ENCODE data around the gene ZNF213. TPM values are rescaled to one million over a fixed set of nuclear protein-coding genes. Genes with fewer than 3 reads are reported as not detected.

ZNF213 gene
- total RNA-seq, 1 donor, result 8.0 TPM

DNA sequence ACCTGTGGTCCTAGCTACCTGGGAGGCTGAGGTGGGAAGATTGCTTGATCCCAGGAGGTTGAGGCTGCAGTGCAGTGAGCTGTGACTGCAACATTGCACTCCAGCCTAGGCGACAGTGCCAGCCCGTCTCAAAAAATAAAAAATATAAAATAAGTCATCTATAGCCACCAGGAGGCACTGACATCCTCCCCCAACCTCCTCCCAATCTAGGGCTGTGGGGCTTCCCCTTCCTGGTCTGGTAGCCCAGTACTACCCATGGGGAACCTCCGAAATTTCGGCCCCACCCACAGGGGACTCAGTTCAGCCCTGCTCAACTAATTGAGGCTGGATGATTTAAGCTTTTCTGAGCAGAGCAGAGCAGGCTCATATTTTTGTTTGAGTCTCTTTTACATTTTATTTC lies 39.0 kb upstream of the ZNF213 start:
- Histone ChIP-seq H3K36me3 (ENCODE audit: insufficient read depth, low read length) (no peaks in the 10 kb centered on the region), H3K4me3 (ENCODE audit: insufficient read depth, low read length) (no peak overlapping the region), H3K9me3 (ENCODE audit: low read depth, low read length) (no peaks in the 10 kb centered on the region), H3K4me1 (ENCODE audit: insufficient read depth, low read length) (peaks cover 6% of the 10 kb centered on the region), H2AFZ (ENCODE audit: low read length) (no peak overlapping the region), H3K79me2 (ENCODE audit: insufficient read depth, low read length) (no peaks in the 10 kb centered on the region), H3K27me3 (ENCODE audit: insufficient read depth, low read length) (peaks cover 13% of the 10 kb centered on the region), H3K27ac (ENCODE audit: low read depth, low read length) (no peak overlapping the region), H3K4me2 (ENCODE audit: insufficient read depth, low read length) (no peak overlapping the region), H4K20me1 (ENCODE audit: insufficient read depth, low read length) (no peaks in the 10 kb centered on the region)
- TF ChIP-seq CTCF (IDR thresholded peaks at IDR 0.05; ENCODE audit: extremely low read depth, low read depth, low read length), result peak; percentile 32
- peak; percentile 93 for DNase-seq (ENCODE audit: insufficient read length, low spot score, missing footprints)

DNA sequence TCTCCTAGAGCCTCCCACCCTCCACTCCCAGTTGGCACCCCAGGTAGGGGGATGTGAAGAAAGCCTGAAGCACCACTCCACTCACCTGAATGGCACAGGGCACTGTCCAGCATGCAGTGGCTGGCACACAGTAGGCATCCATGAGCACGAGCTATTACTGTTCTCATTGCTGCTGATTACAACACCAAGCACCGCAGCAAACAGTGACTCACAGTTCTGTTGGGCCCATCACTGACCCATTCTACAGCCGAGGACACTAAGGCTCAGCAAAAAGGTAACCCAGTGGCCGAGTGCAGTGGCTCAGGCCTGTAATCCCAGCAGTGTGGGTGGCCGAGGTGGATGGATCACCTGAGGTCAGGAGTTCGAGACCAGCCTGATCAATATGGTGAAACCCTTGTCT lies 38.5 kb upstream of the ZNF213 start:
- H3K4me3 ChIP-seq (ENCODE audit: insufficient read depth, low read length), result no peak overlapping the region
- no peak overlapping the region for H3K4me2 ChIP-seq (ENCODE audit: insufficient read depth, low read length)
- H4K20me1 ChIP-seq (ENCODE audit: insufficient read depth, low read length), result no peaks in the 10 kb centered on the region
- DNase-seq (ENCODE audit: insufficient read length, low spot score, missing footprints), result no peak
- no peaks in the 10 kb centered on the region for H3K36me3 ChIP-seq (ENCODE audit: insufficient read depth, low read length)
- peaks cover 13% of the 10 kb centered on the region for H3K27me3 ChIP-seq (ENCODE audit: insufficient read depth, low read length)
- H3K9me3 ChIP-seq (ENCODE audit: low read depth, low read length), result no peaks in the 10 kb centered on the region
- H3K27ac ChIP-seq (ENCODE audit: low read depth, low read length), result no peak overlapping the region
- TF ChIP-seq CTCF (IDR thresholded peaks at IDR 0.05; ENCODE audit: extremely low read depth, low read depth, low read length), result no peak
- H3K79me2 ChIP-seq (ENCODE audit: insufficient read depth, low read length), result no peaks in the 10 kb centered on the region
- H2AFZ ChIP-seq (ENCODE audit: low read length), result no peak overlapping the region
- H3K4me1 ChIP-seq (ENCODE audit: insufficient read depth, low read length), result peaks cover 6% of the 10 kb centered on the region

DNA sequence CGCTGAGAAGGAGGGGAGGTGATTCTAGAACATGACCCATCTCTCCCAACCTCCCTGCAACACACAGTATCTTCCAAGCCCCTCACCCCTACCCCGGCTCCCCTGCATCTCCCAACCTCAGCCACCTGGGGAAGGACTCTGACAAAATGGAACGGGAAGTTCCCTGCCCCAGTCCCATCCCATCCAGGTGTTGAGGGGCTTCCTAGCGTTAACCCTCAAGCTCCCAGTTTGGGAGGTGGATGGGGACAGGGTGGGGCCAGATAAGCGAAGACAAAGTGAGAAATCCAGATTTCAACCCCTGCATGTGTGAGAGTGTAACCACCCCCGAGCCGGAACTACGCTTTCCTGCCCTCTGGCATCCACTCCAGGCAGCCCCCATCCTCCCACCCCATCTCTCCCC lies 37.6 kb upstream of the ZNF213 start:
- no peak overlapping the region for H2AFZ ChIP-seq (ENCODE audit: low read length)
- DNase-seq (ENCODE audit: insufficient read length, low spot score, missing footprints), result no peak
- H3K4me2 ChIP-seq (ENCODE audit: insufficient read depth, low read length), result no peak overlapping the region
- no peak overlapping the region for H3K27ac ChIP-seq (ENCODE audit: low read depth, low read length)
- H4K20me1 ChIP-seq (ENCODE audit: insufficient read depth, low read length), result no peaks in the 10 kb centered on the region
- H3K4me3 ChIP-seq (ENCODE audit: insufficient read depth, low read length), result no peak overlapping the region
- TF ChIP-seq CTCF (IDR thresholded peaks at IDR 0.05; ENCODE audit: extremely low read depth, low read depth, low read length), result no peak
- no peaks in the 10 kb centered on the region for H3K9me3 ChIP-seq (ENCODE audit: low read depth, low read length)
- no peaks in the 10 kb centered on the region for H3K36me3 ChIP-seq (ENCODE audit: insufficient read depth, low read length)
- peaks cover 13% of the 10 kb centered on the region for H3K27me3 ChIP-seq (ENCODE audit: insufficient read depth, low read length)
- H3K79me2 ChIP-seq (ENCODE audit: insufficient read depth, low read length), result no peaks in the 10 kb centered on the region
- peaks cover 6% of the 10 kb centered on the region for H3K4me1 ChIP-seq (ENCODE audit: insufficient read depth, low read length)

DNA sequence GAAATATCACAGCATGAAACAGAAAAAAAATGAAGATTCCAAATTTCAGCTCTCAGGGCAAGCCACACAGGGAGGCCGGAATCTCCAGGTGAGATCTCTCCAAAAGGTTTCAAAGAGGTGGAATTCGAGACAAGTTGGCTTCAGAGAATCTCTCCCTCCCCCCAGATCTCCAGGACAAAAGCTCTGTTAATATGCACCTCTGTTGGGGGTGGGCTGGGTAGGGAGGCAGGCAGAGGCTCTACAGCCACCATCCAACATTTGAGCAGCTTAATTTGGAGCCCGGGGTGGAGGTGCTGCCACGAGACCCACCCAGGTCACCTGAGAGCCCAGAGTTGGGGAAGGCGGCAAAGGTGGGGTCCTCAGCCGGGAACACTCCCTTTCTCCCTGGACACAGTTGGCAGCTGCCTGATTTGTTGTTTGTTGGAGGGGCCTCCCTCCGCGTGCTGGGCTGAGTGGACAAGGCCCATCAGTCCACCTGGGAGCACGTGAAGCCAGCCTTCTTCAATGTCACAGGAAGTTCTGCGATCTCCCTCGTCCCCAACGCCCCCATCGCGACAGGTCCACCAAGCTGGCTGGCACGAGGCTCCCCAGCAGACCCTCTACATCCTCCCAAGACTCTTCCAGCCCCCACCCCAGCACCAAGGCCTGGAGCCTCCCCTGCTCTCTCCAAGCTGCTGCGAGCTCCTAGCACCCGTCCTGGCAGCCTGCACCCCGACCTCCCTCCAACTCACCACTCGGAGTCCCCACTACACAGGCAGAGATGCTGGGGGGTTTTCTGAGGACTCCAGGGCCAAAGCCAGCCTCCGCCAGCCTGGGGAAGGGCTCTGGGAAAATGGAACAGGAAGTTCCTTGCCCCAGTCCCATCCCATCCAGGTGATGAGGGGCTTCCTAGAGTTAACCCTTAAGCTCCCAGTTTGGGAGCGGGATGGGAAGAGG lies 36.1 kb upstream of the ZNF213 start, which contains the start of gene ZSCAN10:
ZSCAN10 (minus strand) TSS at position 836 of the 936 bp plus-strand sequence. CDS start 6,357 bp downstream, outside the sequence.
- H3K27ac ChIP-seq (ENCODE audit: low read depth, low read length), result no peak within 1 kb of the TSS
- peaks cover 6% of the 10 kb centered on the region for H3K4me1 ChIP-seq (ENCODE audit: insufficient read depth, low read length)
- H3K4me2 ChIP-seq (ENCODE audit: insufficient read depth, low read length), result peak within 1 kb of the TSS; percentile 74
- H3K4me3 ChIP-seq (ENCODE audit: insufficient read depth, low read length), result peak within 1 kb of the TSS; percentile 55
- H3K79me2 ChIP-seq (ENCODE audit: insufficient read depth, low read length), result no peaks in the 10 kb centered on the region
- H2AFZ ChIP-seq (ENCODE audit: low read length), result peak within 1 kb of the TSS; percentile 60
- no peaks in the 10 kb centered on the region for H3K36me3 ChIP-seq (ENCODE audit: insufficient read depth, low read length)
- no peaks in the 10 kb centered on the region for H4K20me1 ChIP-seq (ENCODE audit: insufficient read depth, low read length)
- no peak for TF ChIP-seq CTCF (IDR thresholded peaks at IDR 0.05; ENCODE audit: extremely low read depth, low read depth, low read length)
- no peaks in the 10 kb centered on the region for H3K9me3 ChIP-seq (ENCODE audit: low read depth, low read length)
- DNase-seq (ENCODE audit: insufficient read length, low spot score, missing footprints), result no peak
- peaks cover 13% of the 10 kb centered on the region for H3K27me3 ChIP-seq (ENCODE audit: insufficient read depth, low read length)

Measured in osteoblast (primary cell).